Kidney epithelial cell (primary cell): ENCODE measurements around the gene KLRB1. TPM values are rescaled to one million over a fixed set of nuclear protein-coding genes. Genes with fewer than 3 reads are reported as not detected.
"Not testable (repeated sequence)": the region's sequence is repeated elsewhere in the genome, so short reads cannot be mapped to it uniquely, and the experiment has no call there.

Source experiments
- DNase-seq: peaks from one replicate; pipeline ENCODE4 v3.0.0-alpha.2; 2010; ENCODE audit warnings: low read depth
- H3K27me3 ChIP-seq: 2 replicates; pipeline ENCODE4 v1.6.0; 2011; ENCODE audit warnings: low read length; ENCODE audit not compliant: control insufficient read depth, insufficient read depth
- H3K36me3 ChIP-seq: 2 replicates; pipeline ENCODE4 v1.5.1; 2011; ENCODE audit warnings: low read length; ENCODE audit not compliant: control insufficient read depth, insufficient read depth
- H3K4me3 ChIP-seq: 2 replicates; pipeline ENCODE4 v1.5.1; 2011; ENCODE audit warnings: low read depth, mild to moderate bottlenecking, control low read depth, low read length
- CTCF ChIP-seq: IDR thresholded peaks from 2 replicates; pipeline ENCODE4 v1.5.1; 2011; ENCODE audit warnings: mild to moderate bottlenecking, moderate library complexity, low read length, control low read depth, inconsistent platforms; ENCODE audit not compliant: insufficient read depth, poor library complexity, severe bottlenecking
- total RNA-seq: library from RNA; depleted of rRNA; stranded (reverse); fragments of >200 nt; gene quantifications from 2 replicates; pipeline ENCODE4 v1.2.3, GENCODE V29; 2015

KLRB1 gene
- total RNA-seq, 1 donor from 2014 or later: not detected

- Histone ChIP-seq H3K4me3 (no peak overlapping the region), H3K36me3 (no peaks in the 10 kb centered on the region), H3K27me3 (no peaks in the 10 kb centered on the region)
- DNase-seq: no peak
- TF ChIP-seq CTCF: no peak
Observed at GRCh38 chr12:9587987-9588600, 19.6 kb downstream of the KLRB1 start.

- not testable (repeated sequence) for DNase-seq, H3K36me3 ChIP-seq
Observed at GRCh38 chr12:9577729-9578128, 30.0 kb downstream of the KLRB1 start.

GRCh38 chr12:9567151-9567550 lies 40.6 kb downstream of the KLRB1 start:
- not testable (repeated sequence) for H3K27me3 ChIP-seq, H3K36me3 ChIP-seq, DNase-seq, H3K4me3 ChIP-seq

More at GRCh38 chr12:9577729-9578128, 30.0 kb downstream of the KLRB1 start:
- not testable (repeated sequence) for H3K4me3 ChIP-seq, H3K27me3 ChIP-seq

GRCh38 chr12:9566113-9566512 lies 41.6 kb downstream of the KLRB1 start:
- H3K36me3 ChIP-seq, H3K4me3 ChIP-seq, H3K27me3 ChIP-seq, DNase-seq: not testable (repeated sequence)

GRCh38 chr12:9564418-9564817 lies 43.3 kb downstream of the KLRB1 start:
- not testable (repeated sequence) for H3K4me3 ChIP-seq, DNase-seq, H3K36me3 ChIP-seq, H3K27me3 ChIP-seq

- not testable (repeated sequence) for H3K36me3 ChIP-seq, H3K4me3 ChIP-seq, DNase-seq
Observed at GRCh38 chr12:9562841-9563453, 44.8 kb downstream of the KLRB1 start.

GRCh38 chr12:9545489-9545888 lies 62.2 kb downstream of the KLRB1 start:
- not testable (repeated sequence) for DNase-seq, H3K36me3 ChIP-seq, H3K27me3 ChIP-seq, H3K4me3 ChIP-seq

More at GRCh38 chr12:9562841-9563453, 44.8 kb downstream of the KLRB1 start:
- H3K27me3 ChIP-seq: not testable (repeated sequence)

Other genes starting within 250 kb of the KLRB1 start
- 6.9 and 10.1 TPM in 2 replicates for gene CLEC2D, start 61.8 kb upstream of the KLRB1 start, total RNA-seq
- gene CLECL1, start 125.2 kb upstream of the KLRB1 start, total RNA-seq: not detected in 2 replicates
- 3.7 and 4.2 TPM in 2 replicates for gene CD69, start 153.0 kb upstream of the KLRB1 start, total RNA-seq
- 0.17 TPM in 1 of 2 replicates, not detected in the other for gene KLRF1, start 219.6 kb upstream of the KLRB1 start, total RNA-seq